ENCODE data around the gene GNPDA1. TPM values are rescaled to one million over a fixed set of nuclear protein-coding genes. Genes with fewer than 3 reads are reported as not detected.

The GNPDA1 gene
- total and polyA plus RNA-seq, 2 of the 8 experiments (the other 6 are each of a cell fraction or from before 2014, with no cell fraction given) = 33.0 to 94.3 TPM

- peak; percentile 74 to 82 (median 80) for TF ChIP-seq CTCF (IDR thresholded peaks at IDR 0.05; ENCODE audit: control extremely low read depth in 1 of 3, insufficient read depth in 1 of 3, low read depth in 1 of 3, low read length in 3 of 3)
- TF ChIP-seq ATF2 (IDR thresholded peaks at IDR 0.05; ENCODE audit: low read length) = peak; percentile 70; the same call in 1 of the 2 replicates
- no peak for TF ChIP-seq GTF2F1 (IDR thresholded peaks at IDR 0.05; ENCODE audit: borderline replicate concordance, low read depth, low read length)
- TF ChIP-seq JUN (IDR thresholded peaks at IDR 0.05; ENCODE audit: low read depth, low read length) = no peak
- TF ChIP-seq SP4 (IDR thresholded peaks at IDR 0.05; ENCODE audit: low read length) = peak; percentile 32; the same call in 1 of the 2 replicates
- TF ChIP-seq KDM4A (IDR thresholded peaks at IDR 0.05; ENCODE audit: low read depth, low read length, severe bottlenecking) = peak; percentile 77
- TF ChIP-seq MAX (IDR thresholded peaks at IDR 0.05) = peak; percentile 48; the same call in 1 of the 2 replicates
- TF ChIP-seq POLR2A (IDR thresholded peaks at IDR 0.05; ENCODE audit: control extremely low read depth in 1 of 2, low read depth in 2 of 2, low read length in 2 of 2) = peak; percentile 50 to 68
- peak; percentile 56 to 66 for TF ChIP-seq RAD21 (IDR thresholded peaks at IDR 0.05 in 1 of 2, conservative IDR thresholded peaks at IDR 0.05 in 1 of 2; ENCODE audit: low read depth in 2 of 2, low read length in 2 of 2)
- TF ChIP-seq CHD1 (IDR thresholded peaks at IDR 0.05; ENCODE audit: low read depth, low read length) = no peak
- TF ChIP-seq SAP30 (IDR thresholded peaks at IDR 0.05; ENCODE audit: insufficient read depth, insufficient replicate concordance, low read length) = no peak
- no peak for TF ChIP-seq CTBP2 (IDR thresholded peaks at IDR 0.05; ENCODE audit: borderline replicate concordance, insufficient read depth, insufficient read length, low read length)
- 0 out of 2 replicates have a peak, but pooled peaks have one; percentile 18 for TF ChIP-seq E2F6 (IDR thresholded peaks at IDR 0.05)
- TF ChIP-seq ASH2L (IDR thresholded peaks at IDR 0.05; ENCODE audit: low read length) = peak; percentile 73
- TF ChIP-seq SIN3A (conservative IDR thresholded peaks at IDR 0.05 in 1 of 2, IDR thresholded peaks at IDR 0.05 in 1 of 2; ENCODE audit: low read depth in 1 of 2, low read length in 2 of 2) = no peak
- TF ChIP-seq RFX5 (IDR thresholded peaks at IDR 0.05; ENCODE audit: borderline replicate concordance, low read depth, low read length) = no peak
- TF ChIP-seq MAFK (IDR thresholded peaks at IDR 0.05; ENCODE audit: low read depth, low read length) = no peak
- TF ChIP-seq TAF1 (IDR thresholded peaks at IDR 0.05; ENCODE audit: low read depth, low read length) = peak; percentile 49; the same call in 1 of the 2 replicates
These were observed 541 bp downstream of the GNPDA1 start (continued) for GRCh38 chr5:142012186-142012785.

Measured in H1 (cell line).